Adrenal gland (tissue), 5 donors: ENCODE measurements around the gene FCN2.

Experiments used
- CTCF ChIP-seq, 6 experiments: fragments of 450-650 bp in 4 of 6; fragments of 200-600 bp in 2 of 6; sonication (generic) in 1 of 6; IDR thresholded peaks; 1 replicate in 5 of 6; 2 replicates in 1 of 6; pipeline versions ENCODE4 v1.5.1 to v1.8.0; 2016 to 2021; ENCODE audit warnings: antibody characterized with exemption in 6 of 6, mild to moderate bottlenecking in 2 of 6, moderate library complexity in 1 of 6
- POLR2A ChIP-seq, 2 donors: fragments of 450-650 bp; IDR thresholded peaks; one replicate each; pipeline ENCODE4 v1.6.1; 2017; ENCODE audit warnings: antibody characterized with exemption in 2 of 2, mild to moderate bottlenecking in 2 of 2, moderate library complexity in 1 of 2
- donor health status: DM: no; HTN: no; CAD: no.

- TF ChIP-seq CTCF (IDR thresholded peaks at IDR 0.05) = no peak
- TF ChIP-seq POLR2A (IDR thresholded peaks at IDR 0.05) = peak in 1 of 2 donors; percentile 27
Measured at GRCh38 chr9:134895908-134896833, 15.6 kb downstream of the FCN2 start.
